GM15510 (cell line): ENCODE data around the gene ZNF579.
A peak's percentile ranks its signal among the peaks of the same experiment; 100 is the strongest.

Experiments used
- POLR2A ChIP-seq: IDR thresholded peaks from 3 replicates; pipeline ENCODE4 v1.6.1; 2011; ENCODE audit warnings: borderline replicate concordance; ENCODE audit not compliant: insufficient read length; ENCODE audit errors: extremely low read depth

The ZNF579 gene

DNA sequence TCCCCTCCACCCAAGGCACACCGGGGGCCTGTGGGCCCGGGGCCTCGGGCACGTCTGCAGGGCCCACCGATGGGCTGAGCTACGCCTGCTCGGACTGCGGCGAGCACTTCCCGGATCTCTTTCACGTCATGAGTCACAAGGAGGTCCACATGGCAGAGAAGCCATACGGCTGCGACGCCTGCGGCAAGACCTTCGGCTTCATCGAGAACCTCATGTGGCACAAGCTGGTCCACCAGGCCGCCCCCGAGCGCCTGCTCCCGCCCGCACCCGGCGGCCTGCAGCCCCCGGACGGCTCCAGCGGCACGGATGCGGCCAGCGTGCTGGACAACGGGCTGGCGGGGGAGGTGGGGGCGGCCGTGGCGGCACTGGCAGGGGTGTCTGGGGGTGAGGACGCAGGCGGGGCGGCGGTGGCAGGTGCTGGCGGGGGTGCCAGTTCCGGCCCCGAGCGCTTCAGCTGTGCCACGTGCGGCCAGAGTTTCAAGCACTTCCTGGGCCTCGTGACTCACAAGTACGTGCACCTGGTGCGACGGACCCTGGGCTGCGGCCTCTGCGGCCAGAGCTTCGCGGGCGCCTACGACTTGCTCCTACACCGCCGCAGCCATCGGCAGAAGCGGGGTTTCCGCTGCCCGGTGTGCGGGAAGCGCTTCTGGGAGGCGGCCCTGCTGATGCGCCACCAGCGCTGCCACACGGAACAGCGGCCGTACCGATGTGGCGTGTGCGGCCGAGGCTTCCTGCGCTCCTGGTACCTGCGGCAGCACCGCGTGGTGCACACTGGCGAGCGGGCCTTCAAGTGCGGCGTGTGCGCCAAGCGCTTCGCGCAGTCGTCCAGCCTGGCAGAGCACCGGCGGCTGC is 35.1 kb upstream of the ZNF579 start:
- no peak for TF ChIP-seq POLR2A

DNA sequence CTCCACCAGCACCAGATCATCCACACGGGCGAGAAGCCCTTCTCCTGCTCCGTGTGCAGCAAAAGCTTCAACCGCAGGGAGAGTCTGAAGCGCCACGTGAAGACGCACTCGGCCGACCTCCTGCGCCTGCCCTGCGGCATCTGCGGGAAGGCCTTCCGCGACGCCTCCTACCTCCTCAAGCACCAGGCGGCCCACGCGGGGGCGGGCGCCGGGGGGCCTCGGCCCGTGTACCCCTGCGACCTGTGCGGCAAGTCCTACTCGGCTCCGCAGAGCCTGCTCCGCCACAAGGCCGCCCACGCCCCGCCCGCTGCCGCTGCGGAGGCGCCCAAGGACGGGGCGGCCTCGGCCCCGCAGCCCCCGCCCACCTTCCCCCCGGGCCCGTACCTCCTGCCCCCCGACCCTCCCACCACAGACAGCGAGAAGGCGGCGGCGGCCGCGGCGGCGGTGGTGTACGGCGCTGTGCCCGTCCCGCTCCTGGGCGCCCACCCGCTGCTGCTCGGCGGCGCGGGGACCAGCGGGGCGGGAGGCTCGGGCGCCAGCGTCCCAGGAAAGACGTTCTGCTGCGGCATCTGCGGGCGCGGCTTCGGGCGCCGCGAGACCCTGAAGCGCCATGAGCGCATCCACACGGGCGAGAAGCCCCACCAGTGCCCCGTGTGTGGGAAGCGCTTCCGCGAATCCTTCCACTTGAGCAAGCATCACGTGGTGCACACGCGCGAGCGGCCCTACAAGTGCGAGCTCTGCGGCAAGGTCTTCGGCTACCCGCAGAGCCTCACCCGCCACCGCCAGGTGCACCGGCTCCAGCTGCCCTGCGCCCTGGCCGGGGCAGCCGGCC is 34.3 kb upstream of the ZNF579 start:
- TF ChIP-seq POLR2A = no peak

DNA sequence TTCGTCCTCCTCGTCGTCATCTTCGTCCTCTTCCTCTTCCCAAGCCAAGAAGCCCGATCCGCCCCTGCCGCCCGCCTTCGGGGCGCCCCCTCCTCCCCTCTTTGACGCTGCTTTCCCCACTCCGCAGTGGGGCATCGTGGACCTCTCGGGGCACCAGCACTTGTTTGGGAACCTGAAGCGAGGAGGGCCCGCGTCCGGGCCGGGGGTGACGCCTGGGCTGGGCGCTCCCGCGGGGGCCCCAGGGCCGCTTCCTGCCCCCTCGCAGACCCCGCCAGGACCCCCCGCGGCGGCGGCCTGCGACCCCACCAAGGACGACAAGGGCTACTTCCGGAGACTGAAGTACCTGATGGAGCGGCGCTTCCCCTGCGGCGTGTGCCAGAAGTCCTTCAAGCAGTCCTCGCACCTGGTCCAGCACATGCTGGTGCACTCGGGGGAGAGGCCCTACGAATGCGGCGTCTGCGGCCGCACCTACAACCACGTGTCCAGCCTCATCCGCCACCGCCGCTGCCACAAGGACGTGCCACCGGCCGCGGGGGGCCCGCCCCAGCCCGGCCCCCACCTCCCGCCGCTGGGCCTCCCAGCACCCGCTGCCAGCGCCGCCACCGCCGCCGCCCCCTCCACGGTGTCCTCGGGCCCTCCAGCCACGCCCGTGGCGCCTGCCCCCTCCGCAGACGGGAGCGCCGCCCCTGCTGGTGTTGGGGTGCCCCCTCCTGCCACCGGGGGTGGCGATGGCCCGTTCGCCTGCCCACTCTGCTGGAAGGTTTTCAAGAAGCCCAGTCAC is 33.5 kb upstream of the ZNF579 start:
- no peak for TF ChIP-seq POLR2A

DNA sequence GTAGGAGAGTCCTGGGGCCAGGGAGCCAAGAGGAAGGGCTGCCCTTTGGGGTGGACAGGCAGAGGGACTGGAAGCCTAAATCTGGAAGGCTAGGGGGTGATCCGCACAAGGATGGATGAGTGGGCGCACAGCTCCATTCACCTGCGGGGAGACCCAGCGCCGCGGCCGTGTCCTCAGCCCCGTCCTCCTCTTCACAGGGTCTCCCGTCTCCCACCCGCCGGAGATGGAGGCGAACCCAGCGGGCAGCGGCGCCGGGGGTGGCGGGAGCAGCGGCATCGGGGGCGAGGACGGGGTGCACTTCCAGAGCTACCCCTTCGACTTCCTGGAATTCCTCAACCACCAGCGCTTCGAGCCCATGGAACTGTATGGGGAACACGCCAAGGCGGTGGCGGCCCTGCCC is 32.7 kb upstream of the ZNF579 start:
- TF ChIP-seq POLR2A = no peak

DNA sequence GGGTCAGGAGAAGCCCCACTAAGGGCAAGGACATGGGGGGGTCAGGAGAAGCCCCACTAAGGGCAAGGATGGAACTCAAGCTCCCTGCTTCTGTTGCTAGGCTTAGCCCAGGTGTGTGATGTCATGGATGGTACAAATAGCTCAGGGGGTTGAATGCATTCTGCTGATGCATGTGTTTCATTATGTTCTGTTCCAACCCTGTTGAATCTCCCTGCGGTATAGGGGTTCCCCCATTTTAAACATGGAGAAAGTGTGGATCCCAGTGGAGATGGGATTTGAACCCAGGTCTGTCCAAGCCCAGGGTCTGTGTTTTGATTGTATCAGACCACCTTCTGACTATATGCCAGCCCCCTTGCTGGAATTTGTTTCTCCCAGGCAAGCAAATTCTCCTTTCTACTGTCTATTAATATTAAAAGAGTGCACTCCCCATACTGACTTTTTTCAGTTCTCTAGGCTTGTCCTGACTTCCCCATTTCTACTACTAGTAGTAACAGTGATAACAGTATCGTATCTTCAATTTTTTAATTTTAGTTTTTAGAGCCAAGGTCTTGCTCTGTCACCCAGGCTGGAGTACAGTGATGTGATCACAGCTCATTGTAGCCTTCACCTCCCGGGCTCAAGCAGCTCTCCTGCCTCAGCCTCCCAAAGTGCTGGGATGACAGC is 31.5 kb upstream of the ZNF579 start:
- TF ChIP-seq POLR2A = no peak

DNA sequence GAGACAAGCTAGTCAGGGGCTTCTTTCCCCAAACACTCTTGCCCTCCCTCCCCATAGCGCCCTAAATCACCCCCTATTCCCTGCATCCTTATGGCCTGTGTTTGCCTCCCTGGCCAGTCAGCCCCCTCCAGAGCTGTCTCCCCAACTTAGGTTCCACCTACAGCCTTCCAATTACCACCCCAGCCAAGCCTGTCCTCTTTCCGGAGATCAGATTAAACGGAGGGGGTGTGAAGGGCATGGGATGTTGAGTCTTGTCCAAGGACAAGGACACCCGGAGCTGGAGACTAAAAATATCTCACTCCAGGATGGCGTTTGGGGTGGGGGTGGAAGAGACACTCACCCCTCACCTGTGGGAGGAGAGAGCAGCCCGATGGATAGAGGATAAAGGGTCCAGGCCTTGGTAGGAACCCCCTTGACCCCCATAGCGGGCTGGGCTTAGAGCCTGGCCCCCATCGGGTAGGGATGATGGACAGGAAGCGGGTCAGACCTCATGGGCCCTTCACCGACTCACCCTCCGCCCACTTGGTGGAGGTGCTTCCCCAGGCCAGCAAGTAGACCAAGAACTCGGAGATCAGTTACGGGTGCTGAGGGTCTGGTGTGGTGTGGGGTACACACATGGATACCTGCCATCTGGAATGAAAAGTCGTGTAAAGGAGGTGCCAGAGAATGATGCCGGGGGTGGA is 30.8 kb upstream of the ZNF579 start:
- TF ChIP-seq POLR2A = no peak

DNA sequence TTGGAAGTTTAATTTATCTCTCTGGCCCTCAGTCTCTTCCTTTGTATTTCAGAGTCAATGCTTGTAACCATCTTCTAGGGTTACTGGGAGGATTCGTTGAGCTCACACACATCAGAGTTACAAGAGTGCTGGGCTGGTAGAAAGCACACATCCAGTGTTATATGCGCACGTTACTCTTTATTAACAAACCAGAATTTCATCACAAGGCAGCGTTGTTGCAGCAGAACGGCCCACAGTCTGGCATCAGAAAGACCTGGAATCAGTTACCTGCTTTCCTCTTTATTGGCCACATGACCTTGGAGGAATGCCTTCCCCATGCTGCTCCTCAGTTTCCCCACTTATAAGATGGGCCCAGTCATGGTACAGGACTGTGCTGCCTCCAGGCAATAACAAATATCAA is 28.7 kb upstream of the ZNF579 start:
- TF ChIP-seq POLR2A = no peak

DNA sequence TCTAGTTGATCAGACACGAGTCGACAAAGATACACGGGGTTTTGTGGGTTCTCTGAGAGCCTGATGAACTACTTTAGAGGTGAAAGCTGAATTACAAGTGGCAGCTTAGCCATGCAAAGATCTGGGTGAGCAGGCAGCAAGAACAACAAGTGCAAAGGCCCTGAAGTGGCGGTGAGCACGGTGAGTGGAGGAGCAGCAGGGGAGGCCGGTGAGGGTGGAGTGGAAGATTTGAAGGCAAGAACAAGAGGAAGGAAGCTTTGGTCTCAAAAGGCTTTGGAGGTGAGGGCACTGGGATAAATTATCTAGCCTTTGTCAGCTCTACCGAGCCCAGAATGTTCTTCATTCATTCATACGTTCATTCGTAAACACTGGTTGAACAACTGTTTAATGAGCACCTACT is 26.2 kb upstream of the ZNF579 start:
- TF ChIP-seq POLR2A = no peak

DNA sequence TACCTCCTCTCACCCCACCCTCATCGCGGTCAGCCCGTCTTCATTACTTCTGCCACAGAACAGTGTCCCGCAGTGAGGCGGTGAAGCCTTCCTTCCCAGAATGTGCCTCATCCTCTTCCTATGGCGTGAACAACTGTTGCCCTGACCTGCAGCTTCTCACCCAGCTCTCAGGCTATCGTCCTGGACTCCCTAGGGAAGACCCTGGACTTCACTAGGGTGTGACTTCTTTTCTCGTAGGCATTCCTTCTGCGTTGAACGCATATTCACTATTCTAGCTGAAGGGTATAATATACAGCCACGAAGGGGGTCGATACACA is 25.8 kb upstream of the ZNF579 start:
- no peak for TF ChIP-seq POLR2A

DNA sequence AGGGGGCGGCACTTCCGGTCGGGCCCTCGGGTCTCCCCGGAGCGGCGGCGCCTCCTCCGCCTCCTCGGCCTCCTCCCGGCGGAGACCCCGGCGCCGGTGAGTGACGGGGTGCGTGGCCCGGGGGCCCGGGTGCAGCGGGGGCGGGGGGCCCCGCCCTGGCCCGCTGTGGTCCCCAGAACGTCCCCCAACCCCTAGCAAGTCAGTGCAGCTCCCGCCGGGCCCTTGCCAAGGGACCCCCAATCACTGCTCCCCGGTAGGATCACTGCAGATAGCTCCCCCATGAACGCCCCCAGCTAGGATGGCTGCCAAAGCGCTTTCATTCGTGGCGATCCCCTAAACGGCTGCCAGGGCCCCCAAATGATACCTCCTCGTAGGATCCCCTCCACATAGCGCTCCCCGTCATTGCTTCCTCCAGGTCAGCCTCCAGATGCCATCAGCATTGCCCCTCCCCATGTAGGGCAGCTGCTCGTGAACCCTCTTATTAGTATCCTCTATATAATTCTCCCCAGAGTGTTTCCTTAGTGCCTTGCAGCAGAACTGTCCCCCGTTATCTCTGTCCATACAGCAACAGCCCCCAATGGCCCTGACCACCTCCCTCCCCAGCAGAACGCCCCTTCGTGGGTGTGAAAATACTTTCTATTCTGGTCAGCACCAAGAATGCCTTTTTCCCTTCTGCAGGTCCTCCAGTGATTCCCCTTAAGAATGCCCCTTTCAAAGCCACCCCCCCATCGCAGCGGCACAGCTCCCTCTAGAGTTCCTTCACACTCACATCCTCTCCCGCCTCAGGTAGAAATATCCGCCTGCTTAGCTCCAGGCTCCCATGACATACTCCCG is 25.2 kb upstream of the ZNF579 start, which contains the start of gene ZNF865:
ZNF865 (plus strand) TSS at position 11 of the 834 bp plus-strand sequence. CDS start 7,972 bp downstream, outside the sequence.
- peak; percentile 21 for TF ChIP-seq POLR2A

DNA sequence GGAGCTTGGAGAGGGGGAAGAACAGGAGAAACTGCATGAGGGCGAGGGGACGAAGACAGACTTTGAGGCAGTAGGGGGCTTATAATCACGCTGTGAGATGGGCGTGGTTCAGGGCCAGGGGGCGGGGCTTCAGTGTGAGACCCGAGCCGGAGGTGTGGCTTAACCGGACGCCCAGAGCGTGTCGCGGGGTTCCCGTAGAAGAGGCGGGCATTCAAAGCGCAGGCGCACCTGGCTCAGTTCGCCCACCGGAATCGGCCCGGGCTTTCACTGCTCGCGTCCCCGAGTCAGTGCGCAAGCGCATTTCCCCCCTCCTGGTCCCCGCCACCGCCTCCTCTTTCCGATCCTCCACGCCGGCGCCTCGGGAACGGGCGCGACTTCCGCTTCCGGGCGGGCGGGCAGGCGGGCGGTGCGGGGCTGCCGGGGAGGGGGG is 24.6 kb upstream of the ZNF579 start:
- peak; percentile 16 for TF ChIP-seq POLR2A

DNA sequence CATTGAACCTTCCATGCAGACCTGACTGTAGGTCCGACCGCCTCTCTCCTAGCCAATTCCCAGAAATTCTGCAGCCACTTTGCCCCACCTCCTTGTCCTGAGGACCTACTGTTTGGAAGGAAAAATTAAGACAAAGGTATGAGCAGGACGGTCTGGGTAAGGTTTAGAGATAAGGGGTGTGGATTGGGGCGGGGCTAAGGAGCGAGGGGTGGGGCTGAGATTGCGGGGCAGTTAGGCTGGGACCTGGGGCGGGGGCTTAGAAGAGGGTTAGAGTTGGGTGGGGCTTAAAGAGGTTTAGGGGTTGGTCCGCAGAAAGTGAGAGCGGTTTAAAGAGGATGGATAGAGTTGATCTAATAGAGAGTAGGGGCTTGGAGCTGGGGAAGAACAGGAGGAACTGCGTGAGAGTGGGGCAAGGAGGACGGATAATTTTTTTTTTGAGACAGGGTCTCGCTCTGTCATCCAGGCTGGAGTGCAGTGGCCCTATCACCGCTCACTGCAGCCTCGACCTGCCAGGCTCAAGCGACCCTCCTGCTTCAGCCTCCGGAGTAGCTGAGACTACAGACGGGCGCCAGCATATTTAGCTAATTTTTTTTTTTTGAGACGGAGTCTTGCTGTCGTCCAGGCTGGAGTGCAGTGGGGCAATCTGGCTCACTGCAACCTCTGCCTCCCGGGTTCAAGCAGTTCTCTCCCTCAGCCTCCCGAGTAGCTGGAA is 23.1 kb upstream of the ZNF579 start:
- no peak for TF ChIP-seq POLR2A
